Suprapubic skin (tissue), 4 donors: ENCODE measurements around the gene DCAKD. TPM values are rescaled to one million over a fixed set of nuclear protein-coding genes. Genes with fewer than 3 reads are reported as not detected.

Experiments
- DNase-seq, 2 donors: peaks; one replicate each; pipeline ENCODE4 v3.0.0-alpha.2; 2019; ENCODE audit warnings: low spot score in 2 of 2
- H3K27ac ChIP-seq: fragments of 200-600 bp; sonication (generic); one replicate; pipeline ENCODE4 v1.5.1; 2019
- H3K27me3 ChIP-seq: fragments of 200-600 bp; sonication (generic); one replicate; pipeline ENCODE4 v1.5.1; 2019
- H3K36me3 ChIP-seq: fragments of 200-600 bp; sonication (generic); one replicate; pipeline ENCODE4 v1.5.1; 2019
- H3K4me1 ChIP-seq: fragments of 200-600 bp; sonication (generic); one replicate; pipeline ENCODE4 v1.5.1; 2019
- H3K4me3 ChIP-seq: fragments of 200-600 bp; sonication (generic); one replicate; pipeline ENCODE4 v1.5.1; 2019; ENCODE audit warnings: mild to moderate bottlenecking
- H3K9me3 ChIP-seq: fragments of 200-600 bp; sonication (generic); one replicate; pipeline ENCODE4 v1.5.1; 2019
- CTCF ChIP-seq, 2 donors: fragments of 200-600 bp in 1 of 2; fragments of 450-650 bp in 1 of 2; sonication (generic) in 1 of 2; IDR thresholded peaks; one replicate each; pipeline ENCODE4 v1.5.1; 2016 to 2019; ENCODE audit warnings: antibody characterized with exemption in 2 of 2, mild to moderate bottlenecking in 1 of 2, moderate library complexity in 1 of 2
- EP300 ChIP-seq: sonication (generic); formaldehyde crosslinking; IDR thresholded peaks from one replicate; pipeline ENCODE4 v1.6.1; 2017; ENCODE audit warnings: antibody characterized with exemption
- POLR2A ChIP-seq, 2 donors: fragments of 450-650 bp; IDR thresholded peaks; one replicate each; pipeline ENCODE4 v1.6.1; 2017; ENCODE audit warnings: antibody characterized with exemption in 2 of 2, mild to moderate bottlenecking in 2 of 2, moderate library complexity in 2 of 2
- POLR2AphosphoS5 ChIP-seq, 3 donors: sonication (generic); formaldehyde crosslinking; IDR thresholded peaks; one replicate each; pipeline ENCODE4 v1.6.1; 2017; ENCODE audit warnings: antibody characterized with exemption in 3 of 3
- WGBS: methylation state at CpG from one replicate; pipeline ENCODE4 v1.1.5; 2018; 5-methylcytosine and 5-hydroxymethylcytosine counted together
- total RNA-seq, 4 donors: library from RNA; depleted of rRNA; stranded (reverse); fragments of >200 nt; gene quantifications; one replicate each; pipeline ENCODE4 v1.1.0, GENCODE V29; 2016

Gene DCAKD
- total RNA-seq, 4 donors from 2014 or later: 49.1 to 68.5 (median 60.9) TPM

GRCh38 chr17:44997733-44998520 lies 53.5 kb downstream of the DCAKD start:
- no peak for TF ChIP-seq EP300
- no peak for TF ChIP-seq POLR2AphosphoS5 (IDR thresholded peaks at IDR 0.05)
- TF ChIP-seq POLR2A (IDR thresholded peaks at IDR 0.05): no peak
- TF ChIP-seq CTCF (IDR thresholded peaks at IDR 0.05): no peak
- no peak overlapping the region for H3K27ac ChIP-seq
- no peaks in the 10 kb centered on the region for H3K4me1 ChIP-seq
- H3K9me3 ChIP-seq: no peaks in the 10 kb centered on the region
- H3K4me3 ChIP-seq: no peak overlapping the region
- peaks cover 19% of the 10 kb centered on the region for H3K27me3 ChIP-seq
- 46% methylated on average over 4 of the region's 7 CpGs for WGBS
- H3K36me3 ChIP-seq: no peaks in the 10 kb centered on the region
- DNase-seq: no peak

GRCh38 chr17:44996304-44996703 lies 55.1 kb downstream of the DCAKD start:
- WGBS: 87% methylated on average over 10 of the region's 10 CpGs
- DNase-seq: no peak
- Histone ChIP-seq H3K27ac (no peak overlapping the region), H3K4me1 (no peaks in the 10 kb centered on the region), H3K27me3 (peaks cover 19% of the 10 kb centered on the region), H3K36me3 (no peaks in the 10 kb centered on the region), H3K4me3 (no peak overlapping the region), H3K9me3 (no peaks in the 10 kb centered on the region)
- TF ChIP-seq EP300 (no peak), POLR2AphosphoS5 (IDR thresholded peaks at IDR 0.05) (no peak), POLR2A (IDR thresholded peaks at IDR 0.05) (no peak), CTCF (IDR thresholded peaks at IDR 0.05) (no peak)

- 60% methylated on average over 9 of the region's 11 CpGs for WGBS
- Histone ChIP-seq H3K4me3 (no peak overlapping the region), H3K9me3 (no peaks in the 10 kb centered on the region), H3K36me3 (no peaks in the 10 kb centered on the region), H3K4me1 (no peaks in the 10 kb centered on the region), H3K27me3 (peaks cover 19% of the 10 kb centered on the region), H3K27ac (no peak overlapping the region)
- DNase-seq: no peak
- TF ChIP-seq POLR2A (IDR thresholded peaks at IDR 0.05) (no peak), POLR2AphosphoS5 (IDR thresholded peaks at IDR 0.05) (no peak), EP300 (no peak), CTCF (IDR thresholded peaks at IDR 0.05) (no peak)
Measured at GRCh38 chr17:44995436-44996001, 55.9 kb downstream of the DCAKD start.

DNA sequence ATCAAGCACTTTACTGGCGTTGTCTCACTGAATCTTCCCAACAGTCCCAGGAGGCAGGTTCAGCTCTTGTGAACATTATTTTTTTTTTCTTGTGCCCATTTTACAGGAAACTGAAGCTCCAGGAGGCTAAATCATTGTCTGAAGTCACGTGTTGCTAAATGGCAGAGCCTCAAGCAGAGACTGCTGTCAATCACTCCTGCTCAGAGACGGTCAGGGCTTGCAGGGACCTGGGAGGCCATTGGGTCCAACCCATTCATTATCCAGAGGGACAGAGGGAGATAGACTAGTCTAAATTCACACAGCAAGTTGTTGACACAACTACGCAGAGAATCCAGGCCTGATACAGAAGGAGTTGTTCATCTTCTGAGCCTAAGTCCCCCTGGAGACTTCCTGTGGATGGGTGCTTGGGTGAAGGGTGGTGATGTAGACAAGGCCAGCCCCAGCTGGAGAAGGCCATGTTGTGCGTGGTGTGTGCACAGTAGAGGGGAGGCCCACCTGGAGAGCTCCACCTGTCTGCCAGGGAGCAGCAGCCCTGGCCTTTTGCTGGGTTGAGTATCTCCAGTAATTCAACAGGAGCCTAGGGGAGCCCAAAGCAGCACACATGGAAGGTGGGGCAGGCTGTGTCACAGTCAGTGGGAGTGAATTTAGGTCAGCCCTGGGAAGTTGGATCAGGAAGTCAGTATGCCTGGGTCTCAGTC lies 59.0 kb downstream of the DCAKD start:
- Histone ChIP-seq H3K9me3 (no peaks in the 10 kb centered on the region), H3K27ac (no peak overlapping the region), H3K4me1 (peaks cover 4% of the 10 kb centered on the region), H3K27me3 (peaks cover 35% of the 10 kb centered on the region), H3K36me3 (no peaks in the 10 kb centered on the region), H3K4me3 (no peak overlapping the region)
- DNase-seq: no peak
- WGBS: 94% methylated on average over 5 of the region's 5 CpGs
- TF ChIP-seq POLR2AphosphoS5 (IDR thresholded peaks at IDR 0.05) (no peak), CTCF (IDR thresholded peaks at IDR 0.05) (no peak), POLR2A (IDR thresholded peaks at IDR 0.05) (no peak), EP300 (no peak)

- H3K4me1 ChIP-seq: peaks cover 8% of the 10 kb centered on the region
- H3K36me3 ChIP-seq: no peaks in the 10 kb centered on the region
- DNase-seq: no peak
- no peak overlapping the region for H3K4me3 ChIP-seq
- no peak overlapping the region for H3K27ac ChIP-seq
- no peaks in the 10 kb centered on the region for H3K9me3 ChIP-seq
- H3K27me3 ChIP-seq: peaks cover 38% of the 10 kb centered on the region
- WGBS: 83% methylated on average over 10 of the region's 10 CpGs
- TF ChIP-seq CTCF (IDR thresholded peaks at IDR 0.05): no peak
- TF ChIP-seq EP300: no peak
- TF ChIP-seq POLR2A (IDR thresholded peaks at IDR 0.05): no peak
- TF ChIP-seq POLR2AphosphoS5 (IDR thresholded peaks at IDR 0.05): no peak
Measured at GRCh38 chr17:44990994-44991393, 60.4 kb downstream of the DCAKD start.
